Progenitor cell of endocrine pancreas (in vitro differentiated cells): Measurements from ENCODE around the gene SOHLH1. TPM values are rescaled to one million over a fixed set of nuclear protein-coding genes. Genes with fewer than 3 reads are reported as not detected.

Experiments
- DNase-seq: peaks from one replicate; pipeline ENCODE4 v3.0.0; 2021; ENCODE audit warnings: low spot score; ENCODE audit not compliant: unreplicated experiment
- H3K27ac Mint-ChIP-seq: 2 replicates; pipeline ENCODE4 v1.8.0; 2021; ENCODE audit warnings: mild to moderate bottlenecking, moderate library complexity, mixed read lengths
- H3K27me3 Mint-ChIP-seq: 2 replicates; pipeline ENCODE4 v1.8.0; 2021; ENCODE audit warnings: mixed read lengths
- H3K36me3 Mint-ChIP-seq: 2 replicates; pipeline ENCODE4 v1.8.0; 2022; ENCODE audit warnings: mixed read lengths; ENCODE audit not compliant: insufficient read depth
- H3K4me1 Mint-ChIP-seq: 2 replicates; pipeline ENCODE4 v1.8.0; 2021; ENCODE audit warnings: low read depth, mixed read lengths
- H3K4me3 Mint-ChIP-seq: 2 replicates; pipeline ENCODE4 v1.8.0; 2021; ENCODE audit warnings: low read depth, mild to moderate bottlenecking, moderate library complexity, mixed read lengths
- H3K9me3 Mint-ChIP-seq: 2 replicates; pipeline ENCODE4 v1.8.0; 2021; ENCODE audit warnings: low read depth, mixed read lengths
- CTCF ChIP-seq: fragments of 200-600 bp; sonication (generic); IDR thresholded peaks from one replicate; pipeline ENCODE4 v1.5.0; 2021; ENCODE audit warnings: antibody characterized with exemption, mild to moderate bottlenecking; ENCODE audit not compliant: unreplicated experiment
- total RNA-seq: library from RNA; stranded (reverse); gene quantifications from 2 replicates; pipeline ENCODE4 v1.2.1, GENCODE V29; 2021

The SOHLH1 gene
- total RNA-seq, 1 donor from 2014 or later = not detected

DNA sequence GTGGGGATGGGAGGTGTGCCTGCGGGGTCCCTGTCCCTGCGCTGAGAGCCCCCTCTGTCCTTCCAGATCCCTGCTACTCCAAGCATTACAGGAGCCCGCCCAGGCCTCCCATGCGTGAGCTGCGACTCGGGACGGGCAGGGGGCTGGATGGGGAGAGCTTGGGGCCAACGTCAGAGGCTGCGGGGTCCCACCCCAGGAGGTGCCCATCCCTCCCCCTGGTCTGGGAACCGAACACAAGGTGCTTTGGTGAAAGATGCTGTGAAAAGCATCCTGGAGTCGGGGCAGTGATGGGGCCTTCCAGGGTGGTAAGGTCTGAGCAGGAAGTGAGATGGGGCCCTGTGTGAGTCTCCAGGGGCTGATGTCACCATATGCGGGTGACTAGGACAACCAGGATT, 33.5 kb downstream of the SOHLH1 start:
- TF ChIP-seq CTCF = no peak

DNA sequence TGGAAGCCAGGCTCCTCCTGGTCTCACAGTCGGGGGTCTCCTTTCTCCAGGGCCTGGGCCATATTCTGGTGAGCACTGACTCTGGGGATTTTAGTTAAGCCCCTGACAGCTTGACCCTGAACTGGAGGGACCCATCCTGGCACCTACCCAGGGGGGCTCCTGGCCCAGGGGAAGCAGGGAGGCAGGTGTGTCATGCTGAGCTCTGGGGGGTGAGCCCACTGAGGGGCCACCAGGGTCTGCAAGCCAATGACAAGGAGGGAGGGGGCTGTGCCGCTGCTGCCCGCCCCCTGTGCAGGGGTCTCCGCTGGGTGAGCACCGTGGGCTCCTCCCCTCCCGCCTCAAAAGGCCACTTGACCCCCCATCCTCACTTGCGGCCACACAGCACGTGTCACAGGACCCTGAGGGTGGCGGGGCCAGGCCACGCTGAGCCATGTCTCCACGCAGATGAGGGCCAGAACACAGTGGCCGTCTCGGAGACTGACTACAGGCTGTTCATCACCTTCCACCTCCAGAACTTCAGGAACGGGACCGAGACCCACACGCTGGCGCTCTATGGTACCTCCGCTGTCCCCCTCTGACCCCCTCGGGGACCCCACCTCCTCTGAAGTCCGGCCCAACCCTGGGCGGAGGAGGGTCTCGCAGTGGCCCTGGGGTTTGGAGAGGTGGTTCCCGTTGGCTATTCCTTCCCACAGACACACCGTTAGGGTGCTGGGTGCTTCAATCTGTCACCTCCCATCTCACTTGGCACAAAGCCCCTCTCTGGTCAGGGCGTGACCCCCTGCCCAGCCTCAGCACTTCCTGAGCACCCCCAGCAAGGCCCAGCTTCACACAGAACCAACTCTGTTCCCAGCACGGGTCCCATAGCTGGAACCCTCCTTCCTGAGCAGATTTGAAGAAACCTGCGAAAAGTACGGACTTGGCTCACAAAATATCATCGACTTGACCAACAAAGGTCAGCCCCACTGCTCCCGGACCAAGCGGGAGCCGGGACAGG, 34.2 kb downstream of the SOHLH1 start:
- H3K36me3 Mint-ChIP-seq = no peaks in the 10 kb centered on the region
- DNase-seq = no peak
- no peak for TF ChIP-seq CTCF

More for the DNA sequence above, 33.5 kb downstream of the SOHLH1 start:
- no peak overlapping the region for H3K4me3 Mint-ChIP-seq
- H3K27me3 Mint-ChIP-seq = peaks cover 9% of the 10 kb centered on the region
- peaks cover 6% of the 10 kb centered on the region for H3K4me1 Mint-ChIP-seq
- DNase-seq = no peak
- H3K36me3 Mint-ChIP-seq = no peaks in the 10 kb centered on the region
- H3K27ac Mint-ChIP-seq = no peak overlapping the region
- peaks cover 6% of the 10 kb centered on the region for H3K9me3 Mint-ChIP-seq

DNA sequence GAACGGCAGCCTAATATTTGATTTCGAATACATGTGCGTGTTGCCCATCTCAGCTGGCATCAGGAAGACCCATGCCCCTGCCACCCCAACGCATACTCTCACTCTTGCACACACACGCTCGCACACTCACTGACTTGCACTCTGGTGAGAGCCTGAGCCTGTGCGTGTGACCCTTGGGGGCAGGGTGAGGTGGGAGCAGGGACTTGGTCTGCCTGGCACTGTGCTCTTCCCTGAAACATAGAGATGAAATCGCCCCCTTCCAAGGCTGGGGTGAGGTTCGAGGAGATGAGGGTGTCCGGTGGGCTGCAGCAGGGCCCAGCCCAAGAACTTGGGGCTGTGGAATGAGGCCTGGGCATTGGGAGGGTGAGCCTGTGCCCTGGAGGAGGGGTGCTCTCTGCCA, 35.0 kb downstream of the SOHLH1 start:
- TF ChIP-seq CTCF = no peak
- peaks cover 6% of the 10 kb centered on the region for H3K4me1 Mint-ChIP-seq
- peaks cover 6% of the 10 kb centered on the region for H3K9me3 Mint-ChIP-seq
- H3K4me3 Mint-ChIP-seq = no peak overlapping the region
- H3K36me3 Mint-ChIP-seq = no peaks in the 10 kb centered on the region
- no peak for DNase-seq
- H3K27me3 Mint-ChIP-seq = peaks cover 9% of the 10 kb centered on the region
- no peak overlapping the region for H3K27ac Mint-ChIP-seq

More for the DNA sequence above, 34.2 kb downstream of the SOHLH1 start:
- Mint-ChIP-seq H3K4me3 (no peak overlapping the region), H3K9me3 (peaks cover 6% of the 10 kb centered on the region), H3K27ac (no peak overlapping the region), H3K27me3 (peaks cover 9% of the 10 kb centered on the region), H3K4me1 (peaks cover 6% of the 10 kb centered on the region)

GRCh38 chr9:135663857-135664256, 35.4 kb downstream of the SOHLH1 start:
- DNase-seq = no peak
- no peak overlapping the region for H3K4me3 Mint-ChIP-seq
- no peaks in the 10 kb centered on the region for H3K36me3 Mint-ChIP-seq
- H3K27me3 Mint-ChIP-seq = peaks cover 7% of the 10 kb centered on the region
- no peak overlapping the region for H3K27ac Mint-ChIP-seq
- peaks cover 2% of the 10 kb centered on the region for H3K9me3 Mint-ChIP-seq
- no peak for TF ChIP-seq CTCF
- H3K4me1 Mint-ChIP-seq = peaks cover 6% of the 10 kb centered on the region

DNA sequence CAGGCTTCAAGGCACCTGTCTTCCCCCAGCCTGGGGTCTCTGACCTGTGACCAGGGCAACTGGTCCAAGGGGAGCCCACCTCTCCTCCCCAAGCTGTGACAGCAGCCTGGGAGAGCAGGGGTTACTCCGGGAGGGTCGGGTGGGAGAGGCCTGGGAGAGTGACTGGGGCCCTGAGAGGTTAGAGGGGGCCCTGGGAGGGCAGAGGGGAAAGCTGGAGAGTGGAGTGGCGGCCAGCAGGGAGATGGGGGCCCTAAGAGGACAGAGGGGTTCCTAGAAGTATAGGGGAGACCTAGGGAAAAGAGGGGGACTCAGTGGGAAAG, 35.9 kb downstream of the SOHLH1 start:
- Mint-ChIP-seq H3K27ac (no peak overlapping the region), H3K4me1 (peaks cover 6% of the 10 kb centered on the region), H3K9me3 (peaks cover 1% of the 10 kb centered on the region), H3K36me3 (no peaks in the 10 kb centered on the region), H3K27me3 (peaks cover 7% of the 10 kb centered on the region), H3K4me3 (no peak overlapping the region)
- no peak for DNase-seq
- TF ChIP-seq CTCF = no peak
